Uterus (tissue), 4 donors: Measurements from ENCODE around the gene BIK. TPM values are rescaled to one million over a fixed set of nuclear protein-coding genes. Genes with fewer than 3 reads are reported as not detected.
"Not testable (repeated sequence)": the region's sequence is repeated elsewhere in the genome, so short reads cannot be mapped to it uniquely, and the experiment has no call there.

Source experiments
- DNase-seq, 2 donors: peaks; one replicate each; pipeline ENCODE4 v3.0.0-alpha.2; 2019 to 2020
- H3K27ac ChIP-seq, 2 donors: fragments of 200-600 bp; sonication (generic); 1 replicate in 1 of 2; 2 replicates in 1 of 2; pipeline ENCODE4 v1.5.1; 2016 to 2018
- H3K27me3 ChIP-seq, 2 donors: fragments of 200-600 bp; sonication (generic); one replicate each; pipeline ENCODE4 v1.5.1; 2018 to 2019; ENCODE audit warnings: control low read depth in 1 of 2
- H3K36me3 ChIP-seq, 2 donors: fragments of 200-600 bp; sonication (generic); one replicate each; pipeline ENCODE4 v1.5.1; 2019; ENCODE audit warnings: control low read depth in 1 of 2
- H3K4me1 ChIP-seq, 2 donors: fragments of 200-600 bp; sonication (generic); one replicate each; pipeline ENCODE4 v1.5.1; 2018 to 2019; ENCODE audit warnings: control low read depth in 1 of 2
- H3K4me3 ChIP-seq, 2 donors: fragments of 200-600 bp; sonication (generic); 1 replicate in 1 of 2; 2 replicates in 1 of 2; pipeline ENCODE4 v1.5.1; 2018 to 2019; ENCODE audit warnings: mild to moderate bottlenecking in 1 of 2
- H3K9me3 ChIP-seq, 2 donors: fragments of 200-600 bp; sonication (generic); one replicate each; pipeline ENCODE4 v1.5.1; 2019; ENCODE audit warnings: control low read depth in 1 of 2
- POLR2A ChIP-seq, 2 donors: fragments of 450-650 bp; IDR thresholded peaks; one replicate each; pipeline ENCODE4 v1.6.1; 2016; ENCODE audit warnings: antibody characterized with exemption in 2 of 2, mild to moderate bottlenecking in 1 of 2, moderate library complexity in 1 of 2
- intact Hi-C: fragments of 100-400 bp; cut with DNase I; formaldehyde crosslinking; loops from one replicate; pipeline ENCODE4 v1.15.1; 2023; ENCODE audit warnings: low total_unique reads
- total RNA-seq, 4 donors: library from RNA; depleted of rRNA in 3 of 4; stranded (reverse); fragments of >200 nt in 3 of 4; gene quantifications; one replicate each; pipeline versions ENCODE4 v1.1.0 to v1.2.4, GENCODE V29; 2014 to 2023
- TF ChIP-seq, protein P1 (sequence below), 4 experiments: fragments of 200-600 bp in 2 of 4; fragments of 450-650 bp in 2 of 4; sonication (generic) in 2 of 4; IDR thresholded peaks; one replicate each; pipeline ENCODE4 v1.5.1; 2016 to 2019; ENCODE audit warnings: antibody characterized with exemption in 4 of 4, mild to moderate bottlenecking in 2 of 4, moderate library complexity in 1 of 4
- donor health status: DM: yes; HTN: yes; CAD: no.

BIK gene
- total RNA-seq, 4 donors from 2014 or later, result 0.49 to 0.77 (median 0.76) TPM; not detected in 1

DNA sequence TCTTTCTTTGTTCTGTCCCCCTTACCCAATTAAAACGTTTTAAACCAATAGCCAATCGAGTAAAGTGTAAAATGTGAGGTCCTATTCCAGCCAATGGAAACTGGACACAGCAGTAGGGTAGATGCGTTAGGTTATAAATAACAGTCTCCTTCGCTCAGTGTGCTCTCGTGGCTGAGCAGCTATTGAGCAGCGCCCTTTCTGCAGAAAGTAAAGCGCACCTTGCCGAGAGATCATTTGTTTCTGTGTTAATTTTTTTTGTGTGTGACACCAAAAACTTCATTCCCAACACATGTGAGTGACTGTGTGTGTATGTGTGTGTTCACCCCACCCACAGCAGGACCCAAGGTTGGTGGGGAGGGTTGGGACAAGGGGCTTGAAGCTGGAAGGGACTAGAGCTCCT, 14.1 kb upstream of the BIK start:
- TF ChIP-seq, protein P1, sequence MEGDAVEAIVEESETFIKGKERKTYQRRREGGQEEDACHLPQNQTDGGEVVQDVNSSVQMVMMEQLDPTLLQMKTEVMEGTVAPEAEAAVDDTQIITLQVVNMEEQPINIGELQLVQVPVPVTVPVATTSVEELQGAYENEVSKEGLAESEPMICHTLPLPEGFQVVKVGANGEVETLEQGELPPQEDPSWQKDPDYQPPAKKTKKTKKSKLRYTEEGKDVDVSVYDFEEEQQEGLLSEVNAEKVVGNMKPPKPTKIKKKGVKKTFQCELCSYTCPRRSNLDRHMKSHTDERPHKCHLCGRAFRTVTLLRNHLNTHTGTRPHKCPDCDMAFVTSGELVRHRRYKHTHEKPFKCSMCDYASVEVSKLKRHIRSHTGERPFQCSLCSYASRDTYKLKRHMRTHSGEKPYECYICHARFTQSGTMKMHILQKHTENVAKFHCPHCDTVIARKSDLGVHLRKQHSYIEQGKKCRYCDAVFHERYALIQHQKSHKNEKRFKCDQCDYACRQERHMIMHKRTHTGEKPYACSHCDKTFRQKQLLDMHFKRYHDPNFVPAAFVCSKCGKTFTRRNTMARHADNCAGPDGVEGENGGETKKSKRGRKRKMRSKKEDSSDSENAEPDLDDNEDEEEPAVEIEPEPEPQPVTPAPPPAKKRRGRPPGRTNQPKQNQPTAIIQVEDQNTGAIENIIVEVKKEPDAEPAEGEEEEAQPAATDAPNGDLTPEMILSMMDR (IDR thresholded peaks at IDR 0.05), result no peak
- TF ChIP-seq POLR2A (IDR thresholded peaks at IDR 0.05), result no peak
- no peak for DNase-seq
- no peaks in the 10 kb centered on the region for H3K27me3 ChIP-seq
- H3K27ac ChIP-seq, result no peak overlapping the region
- H3K9me3 ChIP-seq, result no peaks in the 10 kb centered on the region
- no peaks in the 10 kb centered on the region for H3K36me3 ChIP-seq
- intact Hi-C loops, result no loop called here
- no peak overlapping the region for H3K4me3 ChIP-seq
- H3K4me1 ChIP-seq, result no peaks in the 10 kb centered on the region

DNA sequence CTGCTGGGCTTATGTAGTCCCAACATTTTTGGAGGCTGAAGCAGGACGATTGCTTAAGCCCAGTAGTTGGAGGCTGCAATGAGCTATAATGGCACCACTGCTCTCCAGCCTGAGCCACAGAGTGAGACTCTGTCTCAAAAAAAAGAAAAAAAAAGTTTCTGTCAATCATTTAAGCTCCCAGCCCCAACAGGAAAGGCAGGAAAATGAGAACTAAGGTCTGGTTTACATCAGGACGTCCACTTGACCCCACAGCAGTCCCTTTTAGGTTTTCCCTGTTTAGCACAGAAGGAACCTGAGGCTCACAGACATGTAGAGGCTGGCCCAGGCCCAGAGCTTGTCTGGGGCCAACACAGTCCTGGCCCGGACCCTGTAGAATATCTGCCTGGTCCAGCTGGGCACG, 12.2 kb upstream of the BIK start:
- no peaks in the 10 kb centered on the region for H3K36me3 ChIP-seq
- no peak for DNase-seq
- H3K9me3 ChIP-seq, result no peaks in the 10 kb centered on the region
- TF ChIP-seq, protein P1 (IDR thresholded peaks at IDR 0.05), result no peak
- TF ChIP-seq POLR2A (IDR thresholded peaks at IDR 0.05), result no peak
- no peak overlapping the region for H3K4me3 ChIP-seq
- H3K27ac ChIP-seq, result no peak overlapping the region
- intact Hi-C loops, result no loop called here
- no peaks in the 10 kb centered on the region for H3K27me3 ChIP-seq
- no peaks in the 10 kb centered on the region for H3K4me1 ChIP-seq

DNA sequence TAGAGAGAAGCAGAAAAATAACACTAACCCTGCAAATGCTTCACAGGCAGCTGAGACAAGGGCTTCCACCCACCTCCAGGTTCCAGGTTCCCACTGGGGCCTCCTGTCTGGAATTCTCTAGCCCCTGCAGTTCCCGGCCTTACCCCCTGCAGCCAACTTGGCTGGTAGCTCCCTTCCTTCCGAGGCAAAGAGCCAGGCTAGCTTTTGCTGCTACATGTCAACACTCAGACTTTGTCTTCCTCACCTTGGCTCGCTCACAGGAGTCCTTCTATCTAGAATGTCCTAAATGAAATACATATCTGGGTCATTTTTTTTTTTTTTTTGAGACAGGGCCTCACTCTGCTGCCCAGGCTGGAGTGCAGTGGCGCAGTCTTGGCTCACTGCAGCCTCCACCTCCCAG, 11.5 kb upstream of the BIK start:
- H3K27me3 ChIP-seq, result no peaks in the 10 kb centered on the region
- H3K27ac ChIP-seq, result no peak overlapping the region
- no peaks in the 10 kb centered on the region for H3K36me3 ChIP-seq
- TF ChIP-seq POLR2A (IDR thresholded peaks at IDR 0.05), result no peak
- TF ChIP-seq, protein P1 (IDR thresholded peaks at IDR 0.05), result no peak
- no peaks in the 10 kb centered on the region for H3K9me3 ChIP-seq
- no peak overlapping the region for H3K4me3 ChIP-seq
- intact Hi-C loops, result no loop called here
- DNase-seq, result no peak
- H3K4me1 ChIP-seq, result no peaks in the 10 kb centered on the region

DNA sequence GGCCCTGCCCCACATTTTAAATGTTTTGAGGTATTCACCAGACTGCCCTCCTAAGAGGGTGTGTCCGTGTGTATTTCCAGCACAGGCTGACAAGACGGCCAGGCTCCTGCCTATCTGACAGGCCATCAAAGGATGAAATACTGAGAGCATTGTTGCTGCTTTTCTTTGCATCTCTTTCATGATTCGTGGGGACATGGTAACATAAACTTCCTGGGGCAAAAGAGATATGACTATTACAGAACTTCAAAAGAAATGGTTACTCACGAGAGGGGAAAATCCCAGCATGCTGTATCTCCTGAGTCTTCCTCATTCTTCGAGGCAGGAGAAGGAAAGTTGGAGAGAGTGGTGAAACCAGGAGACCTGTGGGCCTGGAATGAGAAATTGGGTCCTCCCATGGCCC, 10.3 kb upstream of the BIK start:
- no peak for TF ChIP-seq POLR2A (IDR thresholded peaks at IDR 0.05)
- TF ChIP-seq, protein P1 (IDR thresholded peaks at IDR 0.05), result no peak
- Histone ChIP-seq H3K9me3 (no peaks in the 10 kb centered on the region), H3K27me3 (no peaks in the 10 kb centered on the region), H3K36me3 (no peaks in the 10 kb centered on the region), H3K4me3 (no peak overlapping the region), H3K27ac (no peak overlapping the region), H3K4me1 (no peaks in the 10 kb centered on the region)
- no peak for DNase-seq
- intact Hi-C loops, result no loop called here

DNA sequence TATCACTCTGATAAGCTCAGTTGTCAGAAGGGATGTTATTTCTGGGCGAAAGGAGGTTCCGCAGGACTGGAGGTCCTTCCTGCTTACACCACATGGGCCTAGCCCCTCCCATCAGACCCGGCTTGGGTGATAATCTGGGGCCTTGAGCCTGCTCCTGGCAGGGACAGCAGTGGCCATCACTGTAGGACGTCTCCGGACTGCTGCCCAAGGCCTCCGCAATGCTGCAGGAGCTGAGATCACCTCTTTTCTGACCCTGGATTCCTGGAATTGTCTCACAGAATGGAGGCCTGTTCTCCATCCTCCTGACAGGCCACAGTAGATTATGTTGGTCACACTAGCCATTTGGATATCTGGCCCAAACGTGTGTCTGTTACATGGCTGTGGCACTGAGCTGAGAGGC, 9.2 kb upstream of the BIK start:
- H3K27ac ChIP-seq, result no peak overlapping the region
- no peak overlapping the region for H3K4me3 ChIP-seq
- H3K4me1 ChIP-seq, result no peaks in the 10 kb centered on the region
- DNase-seq, result no peak
- intact Hi-C loops, result no loop called here
- TF ChIP-seq, protein P1 (IDR thresholded peaks at IDR 0.05), result no peak
- TF ChIP-seq POLR2A (IDR thresholded peaks at IDR 0.05), result no peak
- no peaks in the 10 kb centered on the region for H3K27me3 ChIP-seq
- H3K36me3 ChIP-seq, result no peaks in the 10 kb centered on the region
- no peaks in the 10 kb centered on the region for H3K9me3 ChIP-seq

DNA sequence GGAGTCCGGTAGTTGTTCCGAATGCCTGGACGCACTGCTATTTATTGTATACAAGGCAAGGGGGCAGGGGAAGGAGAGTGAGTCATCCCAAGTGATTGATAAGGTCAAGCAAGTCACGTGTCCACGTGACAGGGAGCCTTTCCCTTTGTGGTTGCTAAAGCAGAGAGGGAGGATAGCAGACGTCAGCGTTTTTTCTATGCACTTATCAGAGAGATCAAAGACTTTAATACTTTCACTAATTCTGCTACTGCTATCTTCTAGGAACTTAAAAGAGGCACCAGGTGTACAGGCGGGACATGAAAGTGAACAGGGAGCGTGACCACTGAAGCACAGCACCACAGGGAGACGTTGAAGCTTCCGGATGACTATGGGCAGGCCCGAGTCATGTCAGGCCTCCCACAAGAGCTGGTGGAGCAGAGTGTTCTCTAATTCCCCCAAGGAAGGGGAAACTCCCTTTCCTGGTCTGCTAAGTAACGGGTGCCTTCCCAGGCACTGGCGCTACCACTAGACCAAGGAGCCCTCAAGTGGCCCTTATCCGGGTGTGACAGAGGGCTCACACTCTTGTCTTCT, 6.4 kb upstream of the BIK start:
- DNase-seq, intact Hi-C loops, H3K9me3 ChIP-seq, H3K4me3 ChIP-seq, H3K36me3 ChIP-seq, H3K27ac ChIP-seq, H3K27me3 ChIP-seq, H3K4me1 ChIP-seq: not testable (repeated sequence)

DNA sequence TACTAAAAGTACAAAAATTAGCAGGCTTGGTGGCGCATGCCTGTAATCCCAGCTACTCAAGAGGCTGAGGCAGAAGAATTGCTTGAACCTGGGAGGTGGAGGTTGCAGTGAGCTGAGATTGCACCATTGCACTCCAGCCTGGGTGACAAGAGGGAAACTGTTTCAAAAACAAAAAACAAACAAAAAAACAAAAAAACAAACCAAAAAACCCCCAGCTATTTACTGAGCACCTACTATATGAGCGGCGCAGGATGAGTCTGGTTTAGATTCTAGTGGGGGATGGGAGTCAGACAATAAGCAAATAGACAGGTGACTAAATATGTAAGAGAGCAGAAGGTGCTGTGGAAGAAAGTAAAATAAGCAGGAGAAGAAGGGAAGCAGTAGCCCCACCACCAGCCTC, 5.6 kb upstream of the BIK start:
- H3K4me1 ChIP-seq, H3K4me3 ChIP-seq, H3K9me3 ChIP-seq, intact Hi-C loops, H3K27me3 ChIP-seq, H3K27ac ChIP-seq, H3K36me3 ChIP-seq, DNase-seq: not testable (repeated sequence)
